Prostate gland (tissue), 2 donors: ENCODE results near the gene ASB15. TPM values are rescaled to one million over a fixed set of nuclear protein-coding genes. Genes with fewer than 3 reads are reported as not detected.

Experiments
- DNase-seq: peaks from one replicate; pipeline ENCODE4 v3.0.0-alpha.2; 2019; ENCODE audit warnings: low spot score
- H3K27ac ChIP-seq, 2 donors: fragments of 200-600 bp; sonication (generic); 2 replicates each; pipeline ENCODE4 v1.5.1; 2017 to 2019
- H3K27me3 ChIP-seq: fragments of 200-600 bp; sonication (generic); replicated peaks from 2 replicates; pipeline ENCODE4 v1.5.1; 2019; ENCODE audit not compliant: insufficient read depth
- H3K36me3 ChIP-seq, 2 donors: fragments of 200-600 bp; sonication (generic); 1 replicate in 1 of 2; 2 replicates in 1 of 2; pipeline versions ENCODE4 v1.5.1 to v1.8.1; 2017 to 2019
- H3K4me1 ChIP-seq: fragments of 200-600 bp; sonication (generic); replicated peaks from 2 replicates; pipeline ENCODE4 v1.5.1; 2019
- H3K4me3 ChIP-seq, 2 donors: fragments of 200-600 bp; sonication (generic); 2 replicates each; pipeline ENCODE4 v1.5.1; 2017 to 2019
- H3K9me3 ChIP-seq: fragments of 200-600 bp; sonication (generic); 2 replicates; pipeline ENCODE4 v1.5.1; 2017
- POLR2A ChIP-seq: fragments of 450-650 bp; IDR thresholded peaks from one replicate; pipeline ENCODE4 v1.6.1; 2016; ENCODE audit warnings: antibody characterized with exemption, mild to moderate bottlenecking
- POLR2AphosphoS5 ChIP-seq: sonication (generic); formaldehyde crosslinking; IDR thresholded peaks from one replicate; pipeline ENCODE4 v1.6.1; 2017; ENCODE audit warnings: antibody characterized with exemption
- WGBS: methylation state at CpG from one replicate; pipeline ENCODE4 v1.1.5; 2018; 5-methylcytosine and 5-hydroxymethylcytosine counted together
- intact Hi-C: fragments of 100-400 bp; cut with DNase I; formaldehyde crosslinking; loops from one replicate; pipeline ENCODE4 v1.14.2; 2022
- total RNA-seq, 2 donors: library from RNA; depleted of rRNA; stranded (reverse); fragments of >200 nt; gene quantifications; one replicate each; pipeline ENCODE4 v1.1.0, GENCODE V29; 2016
- TF ChIP-seq, protein P1 (sequence below), 4 experiments: fragments of 200-600 bp in 2 of 4; fragments of 450-650 bp in 2 of 4; sonication (generic) in 2 of 4; IDR thresholded peaks; 1 replicate in 3 of 4; 2 replicates in 1 of 4; pipeline ENCODE4 v1.5.1; 2016 to 2019; ENCODE audit warnings: antibody characterized with exemption in 4 of 4, mild to moderate bottlenecking in 2 of 4, moderate library complexity in 2 of 4

The ASB15 gene
- total RNA-seq, 2 donors from 2014 or later, result 1.1 TPM; not detected in 1

DNA sequence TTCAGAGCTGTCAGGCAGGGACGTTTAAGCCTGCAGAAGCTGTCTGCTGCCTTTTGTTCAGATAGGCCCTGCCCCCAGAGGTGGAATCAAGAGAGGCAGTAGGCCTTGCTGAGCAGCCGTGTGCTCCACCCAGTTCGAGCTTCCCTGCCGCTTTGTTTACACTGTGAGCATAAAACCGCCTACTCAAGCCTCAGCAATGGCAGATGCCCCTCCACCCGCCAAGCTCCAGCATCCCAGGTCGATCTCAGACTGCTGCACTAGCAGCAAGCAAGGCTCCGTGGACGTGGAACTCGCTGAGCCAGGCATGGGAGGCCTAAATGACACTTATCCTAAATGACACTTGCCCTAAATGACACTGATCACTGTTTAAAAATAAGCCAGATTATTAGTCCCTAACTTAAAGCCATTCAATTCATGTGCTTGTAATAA lies 6.8 kb upstream of the ASB15 start:
- Histone ChIP-seq H3K4me1 (no peaks in the 10 kb centered on the region), H3K36me3 (no peaks in the 10 kb centered on the region), H3K9me3 (no peaks in the 10 kb centered on the region), H3K4me3 (no peak overlapping the region), H3K27ac (no peak overlapping the region), H3K27me3 (no peaks in the 10 kb centered on the region)
- intact Hi-C loops, result no loop called here
- no peak for DNase-seq
- 25% methylated on average over 10 of the region's 10 CpGs for WGBS
- TF ChIP-seq POLR2AphosphoS5 (no peak), POLR2A (no peak)
- TF ChIP-seq, protein P1, sequence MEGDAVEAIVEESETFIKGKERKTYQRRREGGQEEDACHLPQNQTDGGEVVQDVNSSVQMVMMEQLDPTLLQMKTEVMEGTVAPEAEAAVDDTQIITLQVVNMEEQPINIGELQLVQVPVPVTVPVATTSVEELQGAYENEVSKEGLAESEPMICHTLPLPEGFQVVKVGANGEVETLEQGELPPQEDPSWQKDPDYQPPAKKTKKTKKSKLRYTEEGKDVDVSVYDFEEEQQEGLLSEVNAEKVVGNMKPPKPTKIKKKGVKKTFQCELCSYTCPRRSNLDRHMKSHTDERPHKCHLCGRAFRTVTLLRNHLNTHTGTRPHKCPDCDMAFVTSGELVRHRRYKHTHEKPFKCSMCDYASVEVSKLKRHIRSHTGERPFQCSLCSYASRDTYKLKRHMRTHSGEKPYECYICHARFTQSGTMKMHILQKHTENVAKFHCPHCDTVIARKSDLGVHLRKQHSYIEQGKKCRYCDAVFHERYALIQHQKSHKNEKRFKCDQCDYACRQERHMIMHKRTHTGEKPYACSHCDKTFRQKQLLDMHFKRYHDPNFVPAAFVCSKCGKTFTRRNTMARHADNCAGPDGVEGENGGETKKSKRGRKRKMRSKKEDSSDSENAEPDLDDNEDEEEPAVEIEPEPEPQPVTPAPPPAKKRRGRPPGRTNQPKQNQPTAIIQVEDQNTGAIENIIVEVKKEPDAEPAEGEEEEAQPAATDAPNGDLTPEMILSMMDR (IDR thresholded peaks at IDR 0.05), result no peak

DNA sequence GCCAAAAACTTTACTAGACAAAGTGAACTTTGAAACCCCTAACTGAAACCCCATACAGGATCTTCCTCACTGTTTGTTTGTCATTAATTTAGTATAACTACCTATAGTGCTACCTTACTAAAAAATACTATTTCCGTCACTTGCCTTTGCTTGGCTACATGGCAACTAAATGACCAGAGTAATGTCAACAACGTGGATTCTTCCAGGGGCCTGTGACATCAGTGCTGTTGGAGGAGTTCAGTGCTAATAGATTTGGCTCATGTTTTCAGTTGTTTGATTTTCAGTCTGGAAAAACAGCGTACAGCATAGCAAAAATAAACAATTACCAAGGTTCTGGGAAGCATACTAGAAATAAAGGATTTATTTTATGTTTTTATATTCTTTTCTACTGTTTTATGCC lies 3.0 kb upstream of the ASB15 start:
- H3K27ac ChIP-seq, result no peak overlapping the region
- H3K36me3 ChIP-seq, result no peaks in the 10 kb centered on the region
- H3K4me1 ChIP-seq, result no peaks in the 10 kb centered on the region
- no peaks in the 10 kb centered on the region for H3K27me3 ChIP-seq
- H3K9me3 ChIP-seq, result no peaks in the 10 kb centered on the region
- TF ChIP-seq POLR2AphosphoS5, result no peak
- no peak for TF ChIP-seq POLR2A
- TF ChIP-seq, protein P1 (IDR thresholded peaks at IDR 0.05), result no peak
- WGBS, result 68% methylated on average over 3 of the region's 3 CpGs
- no peak overlapping the region for H3K4me3 ChIP-seq
- no peak for DNase-seq
- intact Hi-C loops, result no loop called here

DNA sequence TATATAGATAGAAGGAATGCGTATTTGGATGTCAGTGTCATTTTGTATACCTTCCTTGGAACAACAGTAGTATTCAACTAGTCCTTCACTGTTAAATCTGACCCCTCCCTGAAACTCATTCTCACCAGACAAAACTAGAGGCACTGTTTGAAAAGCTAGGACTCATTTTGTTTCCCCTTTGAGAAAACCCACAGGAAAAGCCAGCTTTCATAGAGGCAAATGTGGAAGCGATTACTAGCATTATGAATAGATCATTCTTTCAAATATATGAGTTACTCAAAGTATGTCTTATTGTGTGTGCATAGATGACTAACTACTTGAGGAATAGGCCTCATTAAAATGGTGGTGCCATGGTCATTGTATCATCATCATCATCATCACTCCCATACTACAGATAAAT lies 1.9 kb upstream of the ASB15 start:
- H3K9me3 ChIP-seq, result no peaks in the 10 kb centered on the region
- H3K27me3 ChIP-seq, result no peaks in the 10 kb centered on the region
- TF ChIP-seq POLR2A, result no peak
- no peak for TF ChIP-seq POLR2AphosphoS5
- TF ChIP-seq, protein P1 (IDR thresholded peaks at IDR 0.05), result no peak
- DNase-seq, result no peak
- intact Hi-C loops, result no loop called here
- no peaks in the 10 kb centered on the region for H3K36me3 ChIP-seq
- H3K4me1 ChIP-seq, result no peaks in the 10 kb centered on the region
- no peak overlapping the region for H3K27ac ChIP-seq
- WGBS, result 90% methylated on average over 2 of the region's 2 CpGs
- no peak overlapping the region for H3K4me3 ChIP-seq

DNA sequence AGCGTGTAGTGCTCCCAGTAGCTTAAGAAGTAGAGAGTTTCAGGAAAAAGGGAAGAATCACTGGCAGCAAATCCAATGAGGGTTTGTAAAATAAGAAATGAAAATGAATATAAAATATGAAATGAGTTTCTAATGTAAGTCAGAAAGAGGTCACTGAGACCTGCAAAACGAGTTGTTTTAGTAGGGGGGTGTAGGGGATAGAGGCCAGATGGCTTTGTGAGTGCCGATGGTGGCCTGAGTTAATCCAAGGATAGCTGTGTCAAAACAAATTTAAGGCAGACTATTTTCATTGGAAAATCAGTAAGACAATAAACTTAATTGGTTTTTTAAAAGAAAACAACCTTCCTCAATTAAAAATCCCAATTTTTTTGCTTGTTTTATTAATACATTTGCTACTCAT lies 745 bp upstream of the ASB15 start:
- no peak for DNase-seq
- no peak overlapping the region for H3K27ac ChIP-seq
- no peaks in the 10 kb centered on the region for H3K27me3 ChIP-seq
- intact Hi-C loops, result no loop called here
- no peaks in the 10 kb centered on the region for H3K36me3 ChIP-seq
- no peaks in the 10 kb centered on the region for H3K4me1 ChIP-seq
- H3K9me3 ChIP-seq, result no peaks in the 10 kb centered on the region
- H3K4me3 ChIP-seq, result no peak overlapping the region
- WGBS, result 49% methylated on average over 3 of the region's 3 CpGs
- no peak for TF ChIP-seq POLR2AphosphoS5
- no peak for TF ChIP-seq POLR2A
- TF ChIP-seq, protein P1 (IDR thresholded peaks at IDR 0.05), result no peak

DNA sequence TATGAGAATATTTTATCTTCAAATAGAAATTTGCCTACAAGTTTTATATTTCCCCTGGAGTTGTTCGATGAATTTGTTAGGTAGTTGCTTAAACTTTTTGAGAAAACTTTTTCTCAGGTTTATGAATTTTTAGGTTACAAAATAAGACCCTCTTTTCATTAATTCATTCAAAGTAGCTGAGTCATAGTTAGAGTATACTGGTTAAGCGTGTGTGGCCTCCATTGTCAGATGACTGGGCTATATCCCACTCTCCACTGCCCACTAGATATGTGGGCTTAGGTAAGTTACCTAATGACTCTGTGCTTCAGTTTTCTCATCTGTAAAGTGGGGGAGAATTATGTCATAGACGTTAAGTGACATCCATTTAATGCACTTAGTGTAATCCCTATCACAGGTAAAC lies 1.0 kb downstream of the ASB15 start:
- DNase-seq, result no peak
- TF ChIP-seq POLR2A (no peak), POLR2AphosphoS5 (no peak)
- TF ChIP-seq, protein P1 (IDR thresholded peaks at IDR 0.05), result no peak
- Histone ChIP-seq H3K36me3 (no peaks in the 10 kb centered on the region), H3K4me1 (no peaks in the 10 kb centered on the region), H3K27ac (no peak overlapping the region), H3K4me3 (no peak overlapping the region), H3K9me3 (no peaks in the 10 kb centered on the region), H3K27me3 (no peaks in the 10 kb centered on the region)
- intact Hi-C loops, result no loop called here
- WGBS, result 89% methylated on average over 3 of the region's 3 CpGs
